ENCODE measurements around the gene SRRT.

SRRT gene, protein sequence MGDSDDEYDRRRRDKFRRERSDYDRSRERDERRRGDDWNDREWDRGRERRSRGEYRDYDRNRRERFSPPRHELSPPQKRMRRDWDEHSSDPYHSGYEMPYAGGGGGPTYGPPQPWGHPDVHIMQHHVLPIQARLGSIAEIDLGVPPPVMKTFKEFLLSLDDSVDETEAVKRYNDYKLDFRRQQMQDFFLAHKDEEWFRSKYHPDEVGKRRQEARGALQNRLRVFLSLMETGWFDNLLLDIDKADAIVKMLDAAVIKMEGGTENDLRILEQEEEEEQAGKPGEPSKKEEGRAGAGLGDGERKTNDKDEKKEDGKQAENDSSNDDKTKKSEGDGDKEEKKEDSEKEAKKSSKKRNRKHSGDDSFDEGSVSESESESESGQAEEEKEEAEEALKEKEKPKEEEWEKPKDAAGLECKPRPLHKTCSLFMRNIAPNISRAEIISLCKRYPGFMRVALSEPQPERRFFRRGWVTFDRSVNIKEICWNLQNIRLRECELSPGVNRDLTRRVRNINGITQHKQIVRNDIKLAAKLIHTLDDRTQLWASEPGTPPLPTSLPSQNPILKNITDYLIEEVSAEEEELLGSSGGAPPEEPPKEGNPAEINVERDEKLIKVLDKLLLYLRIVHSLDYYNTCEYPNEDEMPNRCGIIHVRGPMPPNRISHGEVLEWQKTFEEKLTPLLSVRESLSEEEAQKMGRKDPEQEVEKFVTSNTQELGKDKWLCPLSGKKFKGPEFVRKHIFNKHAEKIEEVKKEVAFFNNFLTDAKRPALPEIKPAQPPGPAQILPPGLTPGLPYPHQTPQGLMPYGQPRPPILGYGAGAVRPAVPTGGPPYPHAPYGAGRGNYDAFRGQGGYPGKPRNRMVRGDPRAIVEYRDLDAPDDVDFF

DNA sequence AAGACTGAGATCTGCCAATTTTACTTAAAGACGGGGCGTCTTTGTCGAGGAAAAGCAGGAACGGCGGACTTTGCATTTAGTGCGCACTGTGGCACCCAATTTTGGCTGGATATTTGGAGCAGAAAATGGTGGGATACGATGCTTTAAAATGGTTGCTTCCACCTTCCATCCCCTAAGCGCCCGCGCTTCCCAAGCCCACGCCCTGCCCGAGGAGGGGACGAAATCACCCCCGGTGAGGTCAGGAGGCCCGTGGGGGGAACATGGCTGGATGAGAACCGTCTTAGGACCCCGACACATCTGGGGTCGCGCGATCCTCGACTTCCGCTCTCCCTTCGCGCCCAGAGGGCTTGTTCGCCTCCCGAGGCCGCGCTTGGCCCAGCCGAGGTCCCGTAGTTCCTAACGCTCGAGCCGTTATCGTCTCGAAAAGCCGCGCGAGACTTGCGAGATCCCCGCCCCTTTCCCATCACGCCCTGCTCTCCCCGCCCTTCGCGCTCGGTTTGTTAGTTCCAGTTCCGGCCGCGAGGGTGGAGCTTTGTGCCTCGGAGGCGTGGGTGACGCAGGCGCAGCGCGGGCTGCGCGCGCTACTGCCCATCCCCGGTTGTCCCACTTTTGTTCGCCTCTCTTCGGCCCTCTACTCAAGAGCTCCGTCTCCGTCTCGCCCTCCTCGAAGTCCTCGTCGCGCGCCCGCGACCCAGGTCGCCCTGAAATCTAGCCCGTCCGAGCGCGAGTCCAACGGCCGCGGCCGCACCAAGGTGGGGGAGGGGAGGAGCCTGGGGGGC lies at the start of gene SRRT:
TSS of gene SRRT (plus strand) at position 527 of the 779 bp plus-strand sequence. CDS start 488 bp downstream, outside the sequence.
- DNase-seq: peak; percentile 57

GRCh38 chr7:100825215-100825671 lies 49.7 kb upstream of the SRRT start:
- DNase-seq: no peak

GRCh38 chr7:100825751-100826513 lies 49.0 kb upstream of the SRRT start:
- DNase-seq: no peak

DNA sequence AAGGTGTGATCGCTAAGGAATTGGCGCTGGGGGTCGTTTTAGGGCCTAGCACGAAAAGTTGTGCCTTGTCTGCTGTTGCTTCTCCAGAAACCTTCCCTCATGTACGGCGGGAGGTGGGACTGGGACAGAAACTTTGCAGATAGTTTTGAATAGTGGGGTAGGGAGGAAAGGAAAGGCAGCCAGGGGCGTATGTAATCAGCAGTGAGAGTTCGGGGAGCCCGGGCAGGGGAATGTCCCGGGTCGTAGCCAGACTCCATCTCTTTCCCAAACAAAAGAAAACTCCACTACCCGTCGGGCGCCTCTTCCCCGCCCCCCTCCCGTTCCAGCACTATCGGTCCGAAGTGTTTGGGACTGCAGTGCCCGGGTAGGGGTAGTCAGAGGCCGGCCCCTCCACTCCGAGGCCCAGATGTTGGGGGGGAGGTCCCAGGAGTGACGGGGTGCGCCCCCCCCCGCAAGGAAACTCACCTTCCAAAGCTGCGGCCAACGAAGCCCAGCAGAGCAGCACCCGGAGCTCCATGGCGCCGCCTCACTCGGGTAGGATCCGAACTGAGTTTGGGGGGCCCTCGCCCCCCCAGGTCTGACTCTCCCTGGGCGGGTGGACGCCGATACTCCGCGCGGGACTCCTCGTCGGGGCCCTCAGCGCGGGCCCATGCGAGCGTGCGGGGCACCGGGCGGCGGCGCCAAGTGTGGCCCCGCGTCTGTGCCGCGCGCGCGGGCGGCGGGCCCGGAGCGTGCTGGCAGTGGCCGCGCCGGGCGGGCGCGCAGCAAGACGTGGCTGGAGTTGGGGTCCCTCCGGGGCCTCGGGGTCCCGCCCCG lies 48.2 kb upstream of the SRRT start:
- no peak for DNase-seq

GRCh38 chr7:100827330-100828226 lies 47.3 kb upstream of the SRRT start, which contains the start of gene EPHB4:
TSS of gene EPHB4 (minus strand) at chr7:100827523. CDS start at chr7:100827030, 493 bp downstream.
- no peak for DNase-seq

- DNase-seq: no peak
Observed at GRCh38 chr7:100829150-100829716, 45.7 kb upstream of the SRRT start.

GRCh38 chr7:100830396-100830795 lies 44.5 kb upstream of the SRRT start:
- no peak for DNase-seq

- DNase-seq: no peak
Observed at GRCh38 chr7:100832281-100832633, 42.6 kb upstream of the SRRT start.

DNA sequence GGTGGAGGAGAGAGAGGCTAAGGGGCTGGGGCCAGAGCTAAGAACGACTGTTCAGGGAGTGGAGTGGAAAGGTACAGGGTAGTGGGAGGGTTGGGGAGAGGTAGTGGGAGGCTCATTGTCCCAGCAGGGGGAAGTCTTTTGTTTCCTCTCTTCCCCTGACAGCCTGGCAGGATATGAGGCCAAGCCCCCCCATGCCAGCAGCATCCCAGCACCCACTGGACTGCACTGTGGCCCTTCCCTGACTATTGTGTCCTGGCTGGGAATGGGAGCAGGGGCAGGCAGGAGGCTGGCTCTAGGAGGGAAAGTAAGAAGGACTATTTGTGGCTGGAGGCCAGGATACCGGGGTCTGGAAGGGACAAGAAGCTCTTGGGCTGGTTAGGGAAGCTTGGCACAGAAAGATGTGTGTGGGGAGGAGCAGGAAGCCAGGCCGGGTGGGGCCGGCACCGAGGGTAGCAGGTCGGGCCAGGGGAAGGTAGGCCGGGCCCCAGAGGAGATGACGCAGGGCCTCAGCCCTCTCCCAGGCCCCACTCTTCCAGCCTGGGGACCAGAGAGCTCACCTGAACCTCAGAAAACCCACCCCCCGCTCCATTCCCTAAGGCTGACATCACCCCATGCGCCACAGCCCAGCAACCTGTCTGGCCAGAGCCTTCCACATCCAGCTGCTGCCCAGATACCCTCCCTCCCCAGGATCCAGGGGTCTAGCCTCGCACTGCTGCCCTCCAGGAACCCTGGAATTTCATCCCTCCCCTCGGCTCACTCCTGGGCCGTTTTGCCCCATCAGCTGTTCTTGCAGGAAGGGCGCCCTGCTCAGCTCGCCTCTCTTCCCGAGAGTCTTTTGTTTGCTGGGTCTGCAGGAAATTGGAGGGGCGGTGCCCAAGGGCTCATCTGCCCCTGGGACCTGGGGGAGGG lies 38.7 kb upstream of the SRRT start:
- DNase-seq: no peak

DNA sequence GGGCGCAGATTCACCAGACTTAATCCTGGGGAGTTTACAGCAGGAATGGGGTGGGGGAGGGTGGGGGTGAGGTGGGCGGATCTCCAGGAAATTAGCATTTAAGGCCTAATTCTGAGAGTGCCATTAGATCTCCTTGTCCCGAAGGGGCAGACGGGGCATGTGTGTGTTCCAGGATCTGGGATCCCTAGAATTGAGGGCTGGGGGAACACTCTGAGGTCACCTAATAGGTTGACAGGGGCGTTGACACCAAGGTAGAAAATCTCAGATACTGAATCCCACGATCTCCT lies 38.1 kb upstream of the SRRT start:
- no peak for DNase-seq

GRCh38 chr7:100837099-100837836 lies 37.6 kb upstream of the SRRT start:
- peak; percentile 41 for DNase-seq

GRCh38 chr7:100839361-100839760 lies 35.5 kb upstream of the SRRT start:
- DNase-seq: no peak

DNA sequence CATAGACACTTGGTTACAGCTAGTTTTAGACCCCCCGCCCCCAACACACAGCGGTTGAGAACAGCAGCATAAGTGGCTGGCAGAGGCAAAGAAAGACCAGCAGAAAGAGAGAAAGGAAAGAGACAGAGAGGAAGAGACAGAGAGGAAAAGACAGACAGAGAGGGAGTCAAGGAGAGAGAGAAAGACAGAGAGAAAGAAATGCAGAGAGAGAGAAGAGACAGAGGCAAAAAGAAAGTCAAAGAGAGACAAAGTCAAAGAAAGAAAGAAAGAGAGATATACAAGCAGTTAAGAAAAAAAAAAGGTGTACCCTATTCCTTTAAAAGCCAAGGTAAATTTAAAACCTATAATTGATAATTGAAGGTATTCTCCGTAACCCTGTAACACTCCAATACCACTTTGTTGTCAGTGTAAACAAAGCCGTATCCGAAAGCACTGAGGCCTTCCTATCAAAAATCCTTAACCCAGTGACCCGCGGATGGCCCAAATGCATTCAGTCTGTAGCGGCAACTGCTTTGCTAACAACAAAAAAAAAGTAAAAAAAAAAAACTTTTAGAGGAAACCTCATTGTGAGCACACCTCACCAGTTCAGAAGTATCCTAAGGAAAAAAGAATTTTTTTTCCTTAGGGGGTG lies 34.3 kb upstream of the SRRT start:
- DNase-seq: no peak

DNA sequence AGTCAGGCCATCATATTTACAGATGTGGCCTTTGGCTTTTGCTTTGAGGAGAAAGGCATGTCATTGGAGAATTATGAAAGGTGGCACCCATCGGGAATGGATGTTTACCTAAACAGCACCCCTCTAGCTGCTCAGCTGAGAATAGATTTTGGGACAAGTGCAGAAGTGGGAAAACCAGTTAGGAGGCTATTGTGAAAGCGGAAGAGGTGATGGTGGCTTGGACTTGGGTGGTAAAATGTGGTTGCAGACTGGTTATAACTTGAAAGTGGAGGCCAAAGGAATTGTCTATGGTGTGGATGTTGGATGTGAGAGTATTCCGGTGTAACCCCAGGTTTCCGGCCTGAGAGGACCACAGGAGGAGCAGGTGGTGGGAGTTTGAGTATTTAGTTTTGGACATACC lies 27.5 kb upstream of the SRRT start:
- DNase-seq: no peak

GRCh38 chr7:100852048-100852872 lies 22.6 kb upstream of the SRRT start, which contains the start of gene SLC12A9:
TSS of gene SLC12A9 (plus strand) at chr7:100852713. CDS start at chr7:100854198, 1,485 bp downstream.
- DNase-seq: peak; percentile 20

DNA sequence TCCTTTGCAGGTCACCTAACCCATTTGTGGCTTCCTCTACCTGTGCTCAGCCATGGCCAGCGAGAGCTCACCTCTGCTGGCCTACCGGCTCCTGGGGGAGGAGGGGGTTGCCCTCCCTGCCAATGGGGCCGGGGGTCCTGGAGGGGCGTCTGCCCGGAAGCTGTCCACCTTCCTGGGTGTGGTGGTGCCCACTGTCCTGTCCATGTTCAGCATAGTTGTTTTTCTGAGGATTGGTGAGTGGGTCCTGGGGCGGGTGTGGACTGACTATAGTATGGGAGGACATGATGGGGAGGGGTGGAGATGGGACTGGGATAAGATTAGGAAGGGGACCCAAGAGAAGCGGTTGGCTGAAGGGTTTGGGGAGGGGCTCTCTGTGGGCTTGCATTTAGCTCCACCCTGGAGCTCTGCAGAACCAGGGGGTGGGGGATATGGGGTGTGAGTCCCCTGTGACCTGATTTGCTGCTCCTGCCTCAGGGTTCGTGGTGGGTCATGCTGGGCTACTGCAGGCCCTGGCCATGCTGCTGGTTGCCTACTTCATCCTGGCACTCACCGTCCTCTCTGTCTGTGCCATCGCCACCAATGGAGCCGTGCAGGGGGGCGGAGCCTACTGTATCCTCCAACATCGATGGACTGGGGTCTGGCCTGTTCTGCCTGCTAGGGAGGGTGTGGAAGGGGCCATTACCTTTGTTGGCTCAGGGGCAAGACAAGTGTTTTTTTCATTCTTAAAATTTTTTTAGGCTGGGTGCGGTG lies 20.6 kb upstream of the SRRT start:
- no peak for DNase-seq

Measured in NCI-H524 treated with DMSO at 0.1 percent for 48 hours (cell line).